Stimulated activated CD4-positive, alpha-beta T cell treated with anti-CD3 and anti-CD28 coated beads, Interleukin-1b, Interleukin-23, amount 100 ng/mL, for 1 hour (primary cell): ENCODE data around the gene PIGO.

ENCODE experiments used
- DNase-seq, 2 donors: peaks; one replicate each; pipeline ENCODE4 v3.0.0-alpha.2; 2020; ENCODE audit warnings: low read depth in 2 of 2

PIGO gene

DNA sequence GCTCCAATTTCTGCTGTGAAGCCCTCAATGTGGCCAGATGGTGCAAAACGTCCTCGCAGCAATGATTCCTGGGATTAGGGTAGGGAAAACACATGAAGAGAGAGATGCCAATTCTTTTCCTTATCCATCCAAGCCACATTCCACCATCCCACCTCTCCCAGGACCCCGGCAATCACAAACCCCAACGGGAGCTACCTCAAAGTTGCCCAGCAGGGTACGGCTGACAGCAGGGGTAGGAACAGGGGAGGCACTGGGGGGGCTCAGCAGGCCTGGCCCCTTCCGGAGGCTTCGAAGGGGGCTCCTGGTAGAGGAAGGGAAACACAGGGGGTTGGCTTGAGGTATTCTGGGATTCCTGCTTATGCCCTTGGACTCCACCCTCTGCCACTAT is 9.9 kb upstream of the PIGO start:
- DNase-seq = no peak

DNA sequence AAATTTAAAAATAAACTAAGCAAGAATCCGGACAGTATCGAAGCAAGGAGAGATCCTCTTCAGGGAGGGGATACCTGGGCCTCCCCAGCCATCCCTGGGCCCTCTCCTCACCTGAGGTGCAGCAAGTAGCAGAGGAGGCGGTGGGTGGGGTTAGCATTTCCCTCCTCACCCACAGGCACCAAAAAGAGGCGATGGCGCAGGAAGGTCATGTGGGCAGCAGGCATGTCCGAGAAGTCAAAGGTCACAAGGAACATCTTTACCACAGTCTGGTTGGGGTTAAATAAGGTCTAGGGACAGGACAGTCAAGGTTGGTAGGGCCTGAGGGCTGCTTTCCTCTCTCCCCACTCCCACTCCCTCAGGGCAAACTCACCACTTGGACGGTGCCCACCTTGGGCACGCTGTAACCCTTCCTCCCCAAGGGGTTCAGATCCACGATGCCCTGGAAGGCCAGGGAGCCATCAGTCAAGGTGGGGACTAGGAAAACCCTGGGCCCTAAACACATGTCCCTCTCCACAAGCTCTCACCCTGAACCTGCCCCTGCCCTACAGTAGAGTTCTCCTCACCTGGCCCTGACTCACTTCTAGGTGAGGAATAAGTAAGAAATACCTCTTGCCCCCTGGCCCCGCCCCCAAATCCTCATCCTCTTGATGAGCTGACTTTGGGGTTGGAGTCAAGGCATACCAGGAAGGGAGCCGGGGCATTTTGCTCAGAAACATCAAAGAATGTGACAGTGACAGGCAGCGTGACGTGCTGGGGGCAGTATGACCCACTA is 9.4 kb upstream of the PIGO start:
- no peak for DNase-seq

DNA sequence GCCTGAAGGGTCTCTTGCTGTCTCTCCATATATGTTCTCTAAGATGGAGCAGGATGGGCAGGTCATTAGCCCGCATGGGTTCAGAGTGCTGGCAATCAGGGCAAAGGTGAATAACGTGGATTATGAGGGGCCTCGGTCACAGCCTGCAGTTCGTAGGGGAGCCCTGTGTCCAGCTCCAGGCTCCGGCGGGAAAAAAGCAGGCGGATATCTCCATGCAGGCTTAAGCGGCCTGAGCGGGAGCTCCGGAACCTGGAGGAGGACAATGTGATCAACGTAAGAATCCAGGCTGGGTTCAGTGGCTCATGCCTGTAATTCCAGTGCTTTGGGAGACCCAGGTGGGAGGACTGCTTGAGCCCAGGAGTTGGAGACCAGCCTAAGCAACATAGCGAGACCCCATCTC is 8.7 kb upstream of the PIGO start:
- no peak for DNase-seq

DNA sequence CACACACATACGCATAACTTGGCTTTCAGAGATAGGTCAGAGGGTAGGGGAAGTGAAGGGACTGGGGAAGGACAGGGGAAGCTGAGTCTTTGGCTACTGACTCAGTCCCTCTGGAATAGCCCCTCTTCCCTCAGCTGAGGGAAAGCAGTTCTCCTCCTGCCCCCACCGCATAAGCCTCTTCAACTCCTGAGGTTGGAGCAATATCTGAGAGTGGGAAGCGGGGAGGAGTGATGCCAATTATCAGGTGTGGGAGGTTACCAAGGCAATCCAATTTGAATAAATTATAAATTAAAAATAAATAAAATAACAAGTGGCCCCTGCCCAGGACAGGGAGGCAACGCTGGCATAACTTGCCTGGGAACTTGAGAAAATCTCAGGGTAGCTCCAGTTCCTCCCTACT is 8.2 kb upstream of the PIGO start:
- DNase-seq = no peak

DNA sequence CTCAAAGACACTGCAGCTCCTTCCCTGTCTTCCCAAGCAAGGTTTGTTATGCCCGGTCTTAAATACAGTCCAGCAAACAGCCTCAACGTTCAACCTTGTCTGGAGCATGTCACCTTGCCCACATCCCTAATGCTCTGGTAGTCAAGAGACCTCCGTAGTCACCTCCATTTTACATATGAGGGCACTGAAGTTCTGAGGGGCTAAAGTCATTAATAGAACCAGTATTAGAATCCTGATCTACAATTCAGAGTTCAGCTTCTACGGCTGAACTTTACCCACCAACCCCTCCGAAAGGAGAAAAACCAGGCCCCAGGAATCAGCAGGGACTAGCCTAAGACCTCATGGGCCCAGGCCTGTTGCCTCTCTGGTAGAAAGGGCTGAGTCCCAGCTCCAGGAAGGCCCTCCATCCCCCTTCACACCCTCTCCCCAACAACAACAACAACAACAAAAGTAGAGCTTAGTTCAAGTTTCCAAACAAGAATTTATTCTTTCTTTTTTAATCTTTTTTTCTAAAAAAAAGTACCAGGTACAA is 7.3 kb upstream of the PIGO start:
- no peak for DNase-seq

DNA sequence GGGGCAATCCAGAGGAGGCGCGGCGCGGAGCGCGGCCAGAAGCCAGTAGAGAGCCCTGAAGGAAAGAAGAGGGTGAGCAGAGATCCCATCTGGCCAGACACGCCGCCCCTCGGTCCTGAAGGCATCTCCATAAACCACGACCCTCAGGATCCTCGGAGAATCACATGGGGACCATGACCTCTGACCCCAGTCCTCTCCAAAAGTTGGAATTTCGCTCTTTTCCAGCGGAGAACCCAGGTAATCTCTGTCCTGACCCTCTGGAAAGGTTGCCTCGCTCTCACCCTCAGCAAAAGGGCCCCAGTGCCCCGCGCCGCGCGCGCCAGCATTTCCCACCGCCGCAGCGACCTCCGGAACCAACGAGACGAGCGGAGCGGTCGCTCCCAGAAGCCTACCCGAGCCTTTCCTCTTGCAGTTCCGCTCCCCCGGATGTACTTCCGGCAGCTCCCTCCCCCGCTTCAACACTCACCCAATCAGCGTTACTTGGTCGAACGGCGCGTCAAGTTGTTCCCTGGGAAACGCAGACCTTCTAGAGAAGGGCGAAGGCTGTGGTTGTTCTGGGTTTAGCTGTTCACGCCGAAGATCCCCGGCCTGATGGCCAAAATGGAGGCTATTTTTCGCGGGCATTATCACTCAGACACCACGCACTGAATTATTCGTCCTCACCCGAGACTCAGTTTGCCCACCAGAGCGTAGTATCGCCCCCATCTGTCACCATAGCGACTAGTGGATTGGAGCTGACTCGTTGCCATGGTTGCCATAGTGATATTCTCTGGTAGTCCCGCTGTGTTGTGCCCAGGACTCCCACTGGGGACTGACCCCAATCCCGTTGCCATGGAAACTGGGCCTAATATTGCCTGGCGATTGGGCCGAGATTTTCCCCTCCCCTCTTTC is 6.6 kb upstream of the PIGO start, which contains the start of gene STOML2:
STOML2 (minus strand) TSS at position 363 of the 891 bp plus-strand sequence; CDS start at position 326, 37 bp downstream.
- peak; percentile 72 to 78 for DNase-seq

DNA sequence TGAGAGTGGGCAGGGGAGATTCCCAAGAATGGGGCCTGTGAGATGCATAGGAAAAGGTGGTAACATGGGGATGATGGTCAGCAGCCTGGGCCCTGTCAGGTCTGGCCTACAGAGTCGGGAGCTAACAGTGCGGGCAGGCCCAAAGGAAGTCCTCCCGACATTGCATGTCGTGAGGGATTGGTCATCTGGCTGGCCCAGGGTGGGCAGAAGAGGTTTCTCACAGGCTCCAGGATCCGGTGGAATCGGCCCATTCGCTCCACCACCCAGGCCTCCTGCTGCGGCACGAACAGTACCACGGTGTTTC is 6.0 kb upstream of the PIGO start:
- no peak for DNase-seq

DNA sequence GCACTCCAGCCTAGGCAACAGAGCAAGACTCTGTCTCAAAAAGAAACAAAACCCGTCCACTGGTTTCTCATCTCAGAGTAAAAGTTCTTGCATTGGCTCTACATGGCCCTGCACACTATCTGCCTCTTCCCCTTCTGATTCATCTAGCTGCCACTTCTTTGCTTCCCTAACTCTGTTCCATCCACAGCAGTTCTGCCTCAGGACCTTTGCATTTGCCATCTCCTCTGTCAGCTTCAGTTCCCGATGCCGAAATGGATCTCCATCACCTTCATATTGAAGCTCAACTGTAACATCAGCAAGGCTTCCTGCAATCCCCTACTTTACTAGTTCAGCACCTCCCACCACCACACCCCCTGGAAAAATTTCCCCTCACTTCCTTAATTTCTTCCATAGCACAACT is 1.2 kb upstream of the PIGO start:
- DNase-seq = no peak

DNA sequence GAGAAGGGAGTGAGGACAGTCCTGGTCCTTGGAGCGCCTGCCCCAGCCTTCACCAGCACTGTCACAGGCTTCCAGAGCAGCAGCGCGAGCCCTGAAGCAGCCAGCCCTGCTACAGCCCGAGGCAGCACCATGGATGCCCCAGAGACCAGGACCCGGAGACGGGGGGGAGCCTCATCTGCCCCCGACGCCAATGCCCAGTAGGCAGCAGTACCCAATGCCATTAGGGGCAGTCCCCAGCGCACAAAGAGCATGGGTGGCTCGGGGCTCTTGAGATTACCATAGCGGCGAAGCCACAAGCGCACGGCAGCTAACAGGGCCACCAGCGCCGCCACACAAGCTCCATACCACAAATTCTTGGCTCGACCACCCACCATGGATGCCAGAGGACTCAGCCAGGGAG is 4.9 kb downstream of the PIGO start:
- DNase-seq = no peak

DNA sequence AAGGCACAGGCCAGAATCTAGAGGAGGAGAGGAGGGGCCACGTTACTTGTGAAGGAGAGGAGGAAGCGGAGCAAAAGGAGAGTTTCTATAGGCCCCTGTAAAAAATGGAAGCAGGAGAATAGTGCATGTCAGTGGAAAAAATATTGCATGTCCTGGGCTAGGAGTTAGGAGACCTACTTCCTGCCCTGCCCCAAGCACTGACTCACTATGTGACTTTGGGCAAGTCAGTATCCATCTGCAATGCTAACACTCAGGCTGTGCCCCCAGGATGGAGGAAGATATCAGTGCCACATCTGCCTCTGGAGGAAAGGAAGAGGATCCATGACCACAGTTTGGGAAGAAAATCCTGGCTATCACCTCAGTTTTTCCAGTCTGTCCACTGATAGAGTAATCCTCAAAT is 7.0 kb downstream of the PIGO start:
- no peak for DNase-seq

DNA sequence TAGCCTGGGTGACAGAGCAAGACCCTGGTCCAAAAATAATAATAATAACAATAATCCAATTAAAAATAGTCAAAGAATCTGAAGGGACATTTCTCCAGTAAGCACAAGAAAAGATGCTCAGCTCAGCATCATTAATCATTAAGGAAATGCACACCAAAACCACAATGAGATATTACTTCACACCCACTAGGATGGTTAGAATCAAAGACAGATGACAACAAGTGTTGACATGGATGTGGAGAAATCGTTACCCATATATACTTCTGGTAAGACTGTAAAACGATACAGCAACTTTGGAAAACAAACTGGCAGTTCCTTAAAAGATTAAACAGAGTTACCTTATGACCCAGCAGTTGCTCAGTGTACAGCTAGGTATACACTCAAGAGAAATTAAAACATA is 11.3 kb downstream of the PIGO start:
- no peak for DNase-seq

DNA sequence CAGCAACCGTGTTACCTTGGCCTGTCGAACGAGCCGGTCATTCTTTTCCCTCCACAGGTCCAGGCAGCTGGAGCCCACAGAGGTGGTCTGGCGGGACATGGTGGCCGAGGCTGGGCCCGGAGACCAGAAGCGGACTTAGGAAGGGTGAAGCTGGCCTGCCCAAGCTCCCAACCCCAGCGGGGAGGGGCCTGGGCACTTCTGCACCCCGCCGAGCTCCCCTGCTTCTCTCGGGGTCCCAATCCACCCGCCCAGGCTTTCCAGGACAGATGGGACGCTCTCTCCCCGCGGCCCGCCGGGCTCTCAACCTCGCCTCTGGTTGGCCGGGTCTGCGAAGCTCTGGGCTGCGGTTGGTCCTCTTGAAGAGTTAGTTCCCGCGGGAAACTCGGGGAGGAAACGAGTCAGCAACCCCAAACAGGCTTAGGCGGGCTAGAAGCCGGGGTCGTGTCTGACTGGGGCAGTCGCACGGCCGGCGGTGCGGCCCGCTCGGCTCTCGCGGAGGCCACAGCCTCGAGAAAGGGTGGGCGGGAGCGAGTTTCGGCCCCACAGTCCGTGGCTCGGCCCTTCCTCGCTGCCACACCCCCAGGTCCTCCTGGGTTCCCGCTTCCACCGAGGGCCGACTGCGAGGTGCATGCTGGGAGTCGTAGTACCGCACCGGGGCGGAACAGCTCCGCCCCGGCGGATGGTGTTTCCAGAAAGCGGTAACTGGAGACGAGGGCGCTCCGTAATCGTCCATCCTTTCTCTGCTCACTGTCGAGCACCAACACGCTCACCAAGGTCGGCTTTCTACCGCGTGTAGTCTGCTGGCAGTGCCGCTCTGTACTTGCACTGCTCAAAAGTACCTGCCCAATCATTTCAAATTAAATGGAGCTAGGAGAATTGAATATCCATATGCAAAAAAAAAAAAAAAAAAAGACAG is 16.7 kb downstream of the PIGO start, which contains the start of gene FANCG:
FANCG (minus strand) TSS at position 517 of the 916 bp plus-strand sequence; CDS start at position 99, 418 bp downstream.
- DNase-seq = peak; percentile 47 to 59

DNA sequence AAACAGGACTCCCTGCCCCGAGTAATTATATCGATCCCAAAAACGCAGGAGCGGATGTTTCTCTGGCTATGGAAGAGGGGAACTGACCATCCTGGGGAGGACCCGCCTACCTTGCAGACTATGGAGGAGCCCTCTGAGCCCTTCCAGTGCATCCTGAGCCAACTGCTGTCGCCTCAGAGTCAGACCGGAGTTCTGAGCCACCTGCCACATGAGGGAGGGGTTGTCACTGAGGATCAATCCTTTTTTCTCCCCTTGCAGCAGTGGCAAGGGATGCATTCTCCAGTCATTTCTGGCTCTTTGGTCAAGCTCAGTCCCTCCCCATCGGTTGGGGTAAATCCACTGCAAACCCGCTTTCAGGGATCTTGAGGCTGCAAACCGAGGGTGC is 17.4 kb downstream of the PIGO start:
- DNase-seq = no peak

DNA sequence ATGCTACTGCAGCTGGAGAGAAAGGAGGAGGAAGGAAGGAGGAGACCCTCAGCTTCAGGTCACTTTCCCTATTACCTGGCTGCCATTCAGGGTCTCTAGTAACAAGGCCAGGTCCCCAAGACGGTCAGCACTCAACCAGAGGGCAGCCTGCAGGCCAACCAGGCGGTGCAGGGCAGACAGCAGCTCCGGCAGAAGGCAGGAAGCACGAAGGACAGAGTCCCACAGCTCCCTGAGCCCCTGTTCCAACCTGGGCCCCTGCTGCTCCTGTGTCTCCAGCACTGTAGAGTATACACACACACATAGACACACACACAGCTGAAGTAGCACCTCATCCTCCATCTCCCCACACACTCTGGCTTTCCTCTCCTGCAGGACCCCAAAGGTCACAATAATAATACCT is 18.3 kb downstream of the PIGO start:
- no peak for DNase-seq

DNA sequence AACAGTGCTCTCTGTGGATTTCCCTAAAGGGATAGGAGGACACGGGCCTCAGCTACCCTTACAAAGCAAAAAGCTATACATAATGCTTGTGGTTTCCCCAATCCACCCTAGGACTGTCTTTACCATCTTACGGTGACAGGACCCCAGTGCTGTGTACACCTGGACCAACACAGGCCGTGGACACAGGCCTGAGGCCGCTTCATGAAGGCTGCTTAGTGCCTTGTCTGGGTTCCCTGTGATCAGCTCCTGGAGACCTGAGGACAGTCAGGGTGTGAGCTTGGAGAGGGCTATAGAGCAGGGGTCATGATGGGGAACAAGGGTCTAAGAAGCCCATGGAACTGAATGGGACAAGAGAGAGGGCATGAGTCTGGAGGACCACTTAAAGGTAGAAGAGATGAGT is 19.5 kb downstream of the PIGO start:
- no peak for DNase-seq

DNA sequence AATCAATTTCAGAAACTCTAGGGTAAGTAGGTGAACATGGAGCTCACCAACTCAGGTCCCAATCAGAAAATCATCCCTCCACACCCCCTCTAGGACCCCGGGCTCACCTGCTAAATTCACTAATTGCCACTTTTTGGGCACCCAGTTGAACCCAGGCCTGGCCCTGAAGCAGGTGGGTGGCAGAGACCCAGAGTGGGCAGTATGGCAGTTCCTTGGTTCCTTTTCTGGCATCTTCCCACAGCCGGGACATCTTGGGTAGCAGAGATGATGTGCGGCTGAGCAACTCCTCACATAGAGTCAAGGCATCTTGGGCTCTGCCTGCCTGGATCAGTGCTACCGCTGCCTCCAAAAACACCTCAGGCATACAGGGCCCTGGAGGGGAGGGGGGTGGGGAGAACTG is 21.0 kb downstream of the PIGO start:
- no peak for DNase-seq

DNA sequence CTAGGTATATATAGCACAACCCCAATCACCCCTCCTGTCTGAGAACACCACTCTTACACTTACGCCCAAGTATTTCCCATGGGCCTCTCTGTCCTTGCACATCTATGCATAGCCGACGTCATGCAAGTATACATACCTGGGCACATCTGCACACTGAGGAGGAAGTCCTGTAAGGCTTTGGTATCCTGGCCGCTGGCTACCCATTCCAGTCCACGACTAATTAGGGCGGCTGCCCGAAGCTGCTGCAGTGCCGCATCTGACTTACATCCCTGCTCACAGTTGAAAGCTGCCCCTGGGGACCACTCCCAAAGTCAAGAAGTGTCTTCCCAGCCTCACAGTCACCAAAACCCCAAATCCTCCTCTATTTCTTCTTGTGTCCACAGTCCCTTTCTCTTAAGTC is 21.6 kb downstream of the PIGO start:
- DNase-seq = no peak

DNA sequence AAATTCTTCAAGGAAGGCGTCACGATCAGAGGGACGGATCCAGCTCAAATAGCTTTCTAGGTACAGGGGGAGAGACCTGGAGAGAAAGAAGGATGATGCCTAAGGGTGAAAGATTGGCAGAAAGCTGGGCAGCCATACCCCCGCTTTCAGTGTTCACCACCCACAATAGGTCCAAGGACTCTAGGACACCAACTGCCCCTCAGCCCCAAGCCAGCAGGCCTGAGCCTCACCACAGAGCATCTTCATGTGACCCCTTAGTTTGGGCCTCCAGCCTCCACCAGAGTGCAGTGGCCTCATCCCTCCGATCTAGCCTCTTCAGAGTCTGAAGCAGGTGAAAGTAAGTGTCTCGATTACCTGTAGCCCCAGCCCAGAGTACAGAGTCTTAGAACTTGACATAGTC is 22.2 kb downstream of the PIGO start:
- no peak for DNase-seq

DNA sequence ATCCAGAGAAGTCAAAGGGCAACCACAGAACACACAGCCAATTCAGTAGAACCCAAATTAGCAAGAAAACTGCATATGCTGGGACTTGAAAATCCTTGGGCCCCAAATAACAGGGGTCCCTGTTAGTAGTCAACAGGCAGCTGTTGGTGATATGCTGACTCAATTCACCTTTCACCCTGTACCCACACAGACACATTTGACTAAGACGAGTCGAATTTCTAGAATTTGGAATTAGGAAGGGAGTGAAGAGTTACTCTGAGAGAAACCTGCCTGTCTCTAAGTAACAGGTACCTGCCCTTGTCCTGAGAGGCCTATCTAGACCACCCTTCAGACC is 23.1 kb downstream of the PIGO start:
- DNase-seq = no peak

DNA sequence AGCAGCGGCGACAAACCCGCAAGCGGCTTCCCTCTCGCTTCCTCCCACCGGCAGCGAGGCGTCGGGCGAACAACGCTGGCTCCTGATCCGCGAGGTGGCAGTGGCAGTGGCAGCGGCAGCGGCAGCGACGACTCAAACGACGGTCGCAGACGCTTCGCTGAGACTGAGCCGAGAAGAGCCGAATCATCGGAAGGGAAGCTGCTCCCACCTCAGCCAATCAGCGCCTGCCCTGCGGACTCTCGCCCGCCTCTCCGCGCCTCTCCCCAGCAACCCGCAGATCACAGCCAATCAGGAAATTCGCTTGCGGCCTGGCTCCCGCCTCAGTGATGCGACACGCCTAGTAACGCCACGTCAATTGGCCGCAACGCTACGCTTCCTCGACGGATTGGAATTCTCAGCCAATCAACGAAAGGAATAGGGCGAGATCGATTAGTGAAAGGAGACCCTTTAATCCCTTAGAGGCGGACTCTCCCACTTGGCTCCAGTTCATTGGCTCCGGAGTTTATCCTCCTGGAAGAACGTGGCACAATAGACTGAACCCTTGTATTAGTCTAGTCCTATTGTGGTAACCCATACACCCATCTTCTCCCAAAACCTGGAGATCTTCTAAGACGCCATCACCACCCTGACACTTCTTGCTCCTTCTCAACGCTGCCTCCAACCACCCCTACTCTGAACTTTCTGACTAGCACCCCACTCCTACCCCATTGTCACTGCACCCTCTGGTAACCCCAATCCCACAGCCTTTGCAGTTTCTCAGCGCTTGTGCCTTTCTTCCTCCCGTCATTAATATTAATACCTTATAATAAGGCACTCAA is 23.7 kb downstream of the PIGO start, which contains the start of gene VCP:
VCP (minus strand) TSS at position 165 of the 818 bp plus-strand sequence. CDS start 272 bp downstream, outside the sequence.
- peak; percentile 85 to 91 for DNase-seq
